GM20431 (cell line): ENCODE results near the gene ADM2.

Experiments
- in situ Hi-C: fragments of 300-500 bp; cut with MseI, MboI; formaldehyde crosslinking; loops from one replicate; pipeline ENCODE4 v1.15.0; 2020; ENCODE audit warnings: low sequenced_read_pairs; ENCODE audit not compliant: unreplicated experiment

ADM2 gene

DNA sequence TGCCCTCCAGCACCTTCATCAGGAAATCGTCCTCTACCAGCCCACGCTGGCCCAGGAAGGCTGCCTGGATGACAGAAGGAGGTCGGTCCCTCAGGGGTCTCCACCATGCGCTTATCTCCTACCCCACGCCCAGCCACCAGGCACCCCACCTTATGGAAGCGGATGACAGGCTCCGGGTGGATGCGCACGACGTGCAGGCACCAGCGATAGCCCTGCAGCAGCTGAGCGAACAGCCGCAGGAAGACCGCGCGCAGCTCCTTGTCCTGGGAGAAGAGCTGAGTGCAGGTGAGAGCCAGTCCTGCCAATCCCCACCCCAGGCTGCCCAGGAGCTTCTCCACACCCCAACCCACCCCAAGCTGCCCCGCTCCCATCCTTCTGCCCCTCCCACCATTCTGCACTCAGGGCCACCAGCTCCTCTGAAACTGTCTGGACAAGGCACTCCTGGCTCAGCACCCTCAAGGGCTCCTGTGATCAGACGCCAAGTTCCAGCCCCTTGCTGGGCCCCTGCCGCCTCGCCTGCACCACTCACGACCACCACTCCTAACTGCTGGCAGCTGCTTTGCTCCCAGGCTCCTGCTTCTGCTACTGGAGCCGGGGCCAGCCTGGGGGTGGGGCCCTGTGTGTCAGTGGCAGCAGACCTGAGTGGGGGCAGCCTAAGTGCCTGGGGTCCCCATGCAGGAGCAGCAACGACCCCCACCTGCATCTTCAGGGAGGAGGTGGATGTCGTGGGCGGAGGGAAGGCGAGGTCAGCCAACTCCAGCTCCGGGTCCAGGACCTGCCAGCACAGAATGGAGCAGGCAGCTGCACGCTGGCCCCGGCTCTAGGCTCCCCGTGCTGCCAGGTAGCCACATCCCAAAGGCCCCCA is 16.0 kb upstream of the ADM2 start:
- in situ Hi-C loops = no loop called here

DNA sequence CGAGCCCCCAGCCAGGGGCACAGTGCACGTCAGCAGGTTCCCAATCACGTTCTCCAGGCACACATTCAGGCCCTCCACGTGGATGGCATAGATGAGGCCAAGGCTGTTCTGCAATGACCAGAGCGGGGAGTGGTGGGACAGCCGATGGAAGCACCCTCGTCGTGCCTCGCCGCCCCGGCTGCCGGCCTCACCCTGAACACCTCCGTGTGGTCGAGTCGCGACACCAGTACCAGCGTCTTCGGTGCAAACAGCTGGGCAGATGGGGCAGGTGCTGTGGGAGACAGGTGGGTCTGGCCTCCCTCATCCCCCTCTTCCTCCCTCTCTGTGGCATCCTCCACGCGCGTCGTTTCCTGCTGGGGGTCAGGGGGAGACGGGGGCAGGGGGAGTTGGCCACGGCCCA is 14.0 kb upstream of the ADM2 start:
- in situ Hi-C loops = no loop called here

DNA sequence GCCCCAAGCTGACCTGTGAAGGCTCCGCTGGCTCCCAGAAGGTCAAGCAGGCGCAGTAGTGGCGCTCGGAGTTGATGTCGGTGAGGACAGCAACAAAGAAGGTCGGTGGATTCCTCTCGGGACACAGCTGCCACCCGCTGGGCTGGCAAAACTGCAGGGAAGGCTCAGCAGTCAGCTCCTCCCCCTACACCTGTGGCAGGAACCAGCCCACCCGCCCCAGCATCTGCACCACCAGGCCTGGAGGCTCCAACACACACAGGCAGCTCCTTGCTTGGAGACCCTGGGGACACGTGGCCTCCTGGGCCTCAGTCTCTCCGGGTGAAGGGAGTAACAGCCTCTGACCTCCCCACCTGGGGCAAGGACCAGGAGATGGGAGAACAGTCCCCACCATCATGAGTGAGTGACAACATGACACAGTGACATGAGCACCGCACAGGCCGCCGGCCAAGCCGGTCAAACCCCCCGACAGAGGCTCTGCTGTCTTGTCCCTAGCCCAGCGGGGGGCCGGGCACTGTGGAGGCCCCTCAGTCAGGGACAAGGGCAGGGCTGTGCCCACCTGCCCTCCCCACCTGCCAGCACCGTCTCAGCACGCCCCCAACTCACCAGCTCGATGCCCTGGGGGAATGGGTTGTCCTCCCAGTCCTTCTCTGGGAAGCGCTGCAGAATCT is 13.4 kb upstream of the ADM2 start:
- in situ Hi-C loops = no loop called here

DNA sequence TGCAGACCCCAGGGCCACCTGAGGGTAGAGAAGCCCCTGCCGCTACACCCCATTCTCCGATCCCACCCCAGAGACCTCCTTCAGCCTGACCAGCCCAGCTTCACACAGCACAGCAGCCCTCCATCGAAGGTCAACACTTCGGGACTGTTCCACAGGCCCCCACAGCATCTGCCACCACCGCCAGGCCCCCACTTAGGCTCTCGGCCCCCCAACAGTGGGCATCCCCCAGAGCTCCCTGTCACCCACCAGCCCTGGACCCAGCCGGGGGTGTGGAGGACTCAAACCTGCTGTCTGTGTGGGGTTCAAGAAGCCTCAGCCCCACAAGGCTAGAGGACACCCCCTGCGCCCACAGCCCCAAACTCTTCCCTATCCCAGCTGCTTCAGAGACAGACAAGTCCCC is 12.7 kb upstream of the ADM2 start:
- in situ Hi-C loops = no loop called here

DNA sequence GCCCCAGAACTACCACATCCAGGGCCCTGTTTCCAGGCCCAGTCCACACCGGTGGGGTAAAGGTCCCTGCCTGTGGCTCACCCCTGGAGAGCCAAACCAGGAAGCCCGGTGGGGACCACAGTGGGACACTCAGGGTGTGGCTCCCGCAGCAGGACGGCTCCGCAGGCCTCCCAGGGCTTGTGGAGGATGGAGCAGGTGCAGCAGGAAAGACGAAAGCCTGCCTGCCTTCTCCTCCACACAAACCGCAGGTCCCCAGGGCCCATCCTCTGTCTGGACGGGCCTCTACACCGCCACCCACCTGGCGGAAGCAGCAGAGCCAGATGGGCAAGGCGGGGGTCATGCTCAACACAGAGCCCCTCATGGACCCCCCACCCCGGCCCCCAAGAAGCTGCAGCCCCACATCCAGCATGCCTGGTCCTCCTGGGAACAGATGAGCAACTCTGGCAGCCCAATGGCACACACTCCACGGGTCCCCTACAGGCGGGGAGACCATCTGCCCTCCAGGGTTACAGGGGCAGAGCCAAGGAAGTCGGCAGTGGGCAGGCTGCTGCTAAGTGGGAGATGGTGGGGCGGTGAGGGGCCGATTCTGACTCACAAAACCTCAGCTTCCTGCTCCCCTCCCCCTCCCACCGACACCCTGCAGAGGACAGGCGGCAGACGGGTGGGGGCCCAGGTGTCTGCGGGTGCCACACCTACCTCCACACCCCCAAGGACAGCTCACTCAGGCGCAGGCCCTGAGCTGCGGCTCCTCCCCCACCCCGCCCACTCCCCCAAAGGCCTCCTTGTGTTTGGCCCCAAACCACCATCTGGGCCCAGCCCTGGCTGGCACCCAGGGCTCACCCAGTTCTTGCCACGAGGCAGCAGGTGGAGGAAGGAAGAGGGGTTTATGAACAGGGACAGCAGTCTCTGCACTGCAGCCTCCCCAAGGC is 11.7 kb upstream of the ADM2 start:
- in situ Hi-C loops = no loop called here

DNA sequence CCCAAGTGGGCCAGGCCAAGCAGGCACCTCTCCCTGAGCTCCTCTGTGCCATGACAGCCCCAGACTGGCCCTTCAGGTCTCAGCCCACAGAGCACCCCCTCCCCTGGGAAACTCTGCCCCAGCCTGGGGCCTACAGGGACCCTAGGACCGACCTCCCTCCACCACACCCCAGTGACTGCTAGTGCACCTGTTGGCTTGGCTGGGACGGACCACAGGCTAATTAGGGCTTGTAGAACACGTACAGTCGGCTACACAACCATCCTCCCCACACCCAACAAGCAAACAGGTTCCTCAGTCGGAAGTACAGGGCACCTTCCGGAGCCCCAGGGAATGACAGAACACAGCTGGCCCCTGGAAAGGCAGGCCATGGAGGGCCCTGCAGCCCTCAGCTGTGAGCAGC is 10.9 kb upstream of the ADM2 start:
- in situ Hi-C loops = no loop called here

DNA sequence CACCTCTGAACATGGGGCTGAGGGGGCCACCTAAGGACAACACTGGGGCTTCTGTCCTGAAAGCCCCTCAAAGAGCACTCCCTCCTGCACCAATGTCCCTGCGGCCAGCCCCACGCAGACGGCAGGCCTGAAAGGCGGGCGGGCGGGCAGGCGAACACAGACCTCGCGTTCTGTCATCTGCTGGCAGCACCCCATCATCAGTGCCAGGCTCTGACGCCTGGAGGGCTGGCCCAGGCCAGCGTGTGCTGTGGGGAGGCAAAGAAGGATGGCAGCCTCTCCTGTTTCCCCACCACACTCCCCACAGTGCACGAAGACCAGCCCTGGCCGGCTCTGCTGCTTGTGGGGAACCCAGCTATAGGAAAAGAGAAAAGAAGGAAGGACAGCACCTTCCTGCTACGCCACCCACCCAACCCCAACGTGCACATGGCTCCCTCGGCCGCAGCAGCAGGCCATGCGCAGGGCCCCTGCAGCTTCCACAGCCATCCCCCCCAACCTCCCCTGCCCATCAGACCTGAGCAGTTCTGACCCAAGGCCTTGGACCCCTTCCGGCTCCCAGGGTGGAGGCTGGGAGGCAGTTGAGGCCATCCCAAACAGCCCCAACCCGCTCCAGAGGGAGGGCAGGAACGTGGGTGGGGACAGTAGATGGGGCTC is 10.0 kb upstream of the ADM2 start:
- in situ Hi-C loops = no loop called here

DNA sequence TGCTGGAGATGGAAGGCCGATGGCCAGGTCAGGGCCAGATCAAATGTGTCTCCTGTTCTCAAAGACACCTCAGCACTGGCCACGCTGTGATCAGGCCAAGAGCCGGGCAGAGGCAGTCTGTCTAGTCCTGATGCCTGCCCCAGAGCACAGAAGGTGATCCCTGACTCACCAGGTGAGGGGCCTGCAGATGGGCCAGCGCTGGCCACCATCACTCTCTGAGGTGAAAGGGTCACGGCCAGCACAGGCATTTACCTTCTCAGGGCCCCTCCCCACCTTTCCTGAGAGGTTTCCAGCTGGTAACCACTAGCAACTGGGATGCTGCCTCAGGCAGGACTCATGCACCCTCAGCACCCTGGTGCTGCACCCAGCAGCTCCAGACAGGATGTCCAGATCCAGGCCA is 9.4 kb upstream of the ADM2 start:
- in situ Hi-C loops = no loop called here

DNA sequence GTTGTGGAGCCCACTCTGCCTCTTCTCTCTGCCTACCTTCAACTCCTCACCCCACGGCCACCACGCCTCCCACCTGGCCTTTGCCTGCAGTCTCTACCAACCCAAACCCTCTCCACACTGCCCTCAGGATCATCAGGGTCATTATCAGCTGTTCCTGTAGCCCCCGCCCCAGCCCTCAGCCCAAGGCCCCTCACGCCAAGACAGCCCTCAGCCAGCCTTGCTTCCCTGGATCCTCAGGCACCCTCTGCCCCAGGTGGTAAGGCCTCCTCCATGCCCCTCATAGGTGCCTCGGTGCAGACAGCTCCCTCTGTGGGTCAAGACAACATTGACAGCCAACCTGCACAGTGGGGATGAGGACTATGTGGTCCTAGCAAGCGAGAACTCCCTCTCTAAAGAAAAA is 8.3 kb upstream of the ADM2 start:
- in situ Hi-C loops = no loop called here

DNA sequence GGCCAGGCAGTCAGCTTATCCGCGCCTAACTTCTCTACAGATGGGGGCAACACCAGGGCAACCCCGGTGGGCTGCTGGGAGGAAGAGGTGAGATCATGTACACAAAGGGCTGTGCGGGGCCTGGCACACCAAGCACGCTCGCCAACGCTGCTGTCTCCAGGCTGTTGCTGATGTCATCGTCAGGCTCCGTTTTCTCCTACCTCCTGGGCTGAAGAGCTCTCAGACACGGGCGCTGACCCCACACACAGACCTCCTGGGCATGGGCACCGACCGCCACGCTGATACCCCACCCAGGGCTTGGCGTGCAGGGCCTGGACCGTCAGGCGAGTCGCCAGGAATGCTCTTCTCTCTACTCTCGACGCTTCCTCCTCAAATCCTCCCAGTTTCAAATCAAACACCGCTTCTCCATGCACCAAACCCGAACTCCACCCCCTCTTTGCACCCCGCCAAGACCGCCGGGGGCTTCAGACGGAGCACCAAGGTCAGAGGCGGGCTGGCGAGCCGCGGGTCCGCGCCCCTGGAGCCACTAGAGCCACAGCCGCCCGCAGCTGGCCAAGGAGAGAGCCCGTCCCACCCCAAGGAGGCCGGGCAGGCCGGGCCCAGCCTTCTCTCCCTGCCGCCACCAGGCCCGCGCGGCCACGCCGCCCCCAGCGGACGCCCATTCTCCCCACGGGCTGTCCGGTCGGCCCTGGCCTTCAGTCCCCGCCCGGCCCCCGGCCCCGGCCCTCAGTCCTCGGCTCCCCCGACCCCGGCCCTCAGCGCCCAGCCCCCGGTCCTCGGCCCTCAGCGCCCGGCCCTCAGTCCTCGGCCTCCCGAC is 7.3 kb upstream of the ADM2 start:
- in situ Hi-C loops = no loop called here

DNA sequence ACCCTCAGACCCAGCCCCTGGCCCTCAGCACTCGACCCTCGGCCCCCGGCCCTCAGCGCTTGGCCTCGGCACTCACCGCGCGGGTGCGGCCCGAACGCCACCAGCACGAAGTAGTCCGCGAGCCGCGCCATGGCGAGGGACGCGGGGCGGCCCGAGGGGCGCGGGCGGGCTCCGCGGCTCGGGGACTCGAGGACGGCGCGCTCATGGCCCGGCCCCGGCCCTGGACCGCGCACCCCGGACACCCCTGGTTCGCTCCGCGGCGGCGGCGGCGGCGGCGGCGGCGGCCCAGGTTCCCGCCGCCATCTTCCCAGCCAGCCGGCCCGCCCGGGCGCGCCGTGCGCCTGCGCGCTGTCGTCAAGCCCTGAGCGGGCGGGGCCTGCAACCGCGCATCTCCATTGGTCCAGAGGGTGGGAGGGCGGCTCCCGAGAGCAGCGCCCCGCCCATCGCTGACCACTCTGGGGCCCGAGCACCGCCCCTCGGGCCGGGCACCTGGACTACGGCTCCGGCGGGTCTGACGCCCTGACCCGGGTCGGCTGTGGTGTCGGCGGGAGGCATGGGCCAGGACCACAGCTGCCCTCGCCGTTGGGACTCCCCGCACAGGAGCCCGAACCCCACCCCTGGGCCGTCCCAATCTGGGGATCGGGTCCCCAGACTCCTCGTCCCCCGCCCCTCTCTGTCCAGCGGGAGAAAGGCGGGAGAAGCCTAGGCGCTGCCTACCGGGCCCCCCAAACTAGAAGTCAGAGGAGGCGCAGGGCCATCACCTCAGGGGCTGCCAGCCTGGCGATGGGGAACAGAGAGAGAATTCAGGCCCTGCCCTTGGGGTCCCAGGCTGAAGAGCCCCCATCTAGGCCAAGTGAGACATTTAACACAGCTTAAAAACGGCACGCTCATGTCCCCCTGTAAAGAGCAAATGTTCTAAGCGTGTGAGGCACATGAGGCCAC is 6.4 kb upstream of the ADM2 start, which contains the start of gene SBF1:
SBF1 (minus strand) TSS at position 326 of the 942 bp plus-strand sequence; CDS start at position 131, 195 bp downstream.
- in situ Hi-C loops = no loop called here

DNA sequence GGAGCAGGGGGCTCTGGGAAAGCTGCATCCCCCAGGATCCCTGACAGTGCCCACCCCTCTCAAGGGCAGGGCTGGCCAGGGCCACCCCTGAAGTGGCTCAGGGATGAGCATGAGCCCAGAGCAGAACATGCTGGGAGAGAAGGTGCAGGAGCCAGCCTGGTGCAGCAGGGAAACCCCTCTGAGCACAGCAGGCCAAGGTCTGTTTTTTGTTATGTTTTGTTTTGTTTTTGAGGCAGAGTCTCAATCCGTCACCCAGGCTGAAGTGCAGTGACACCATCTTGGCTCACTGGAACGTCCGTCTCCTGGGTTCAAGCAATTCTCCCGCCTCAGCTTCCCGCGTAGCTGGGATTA is 5.7 kb upstream of the ADM2 start:
- in situ Hi-C loops = no loop called here

DNA sequence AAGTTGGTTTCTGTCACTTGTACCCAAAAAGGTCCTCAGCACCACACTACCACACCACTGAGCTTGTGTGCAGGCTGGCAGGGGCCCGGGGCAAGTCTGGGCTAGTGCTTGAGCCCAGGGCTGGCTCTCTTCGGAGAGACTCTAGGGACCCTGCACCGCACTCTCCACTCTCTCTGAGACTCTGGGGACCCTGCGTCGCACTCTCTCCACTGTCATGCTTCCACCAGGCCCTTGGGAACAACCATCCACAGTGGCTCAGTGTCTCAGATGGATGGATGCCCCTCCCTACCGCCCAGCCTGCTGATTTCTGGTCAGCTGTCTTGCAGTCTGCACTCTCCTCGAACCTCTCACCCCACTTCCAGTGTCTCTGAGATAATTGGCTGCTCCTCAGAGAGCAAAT is 4.5 kb upstream of the ADM2 start:
- in situ Hi-C loops = no loop called here

DNA sequence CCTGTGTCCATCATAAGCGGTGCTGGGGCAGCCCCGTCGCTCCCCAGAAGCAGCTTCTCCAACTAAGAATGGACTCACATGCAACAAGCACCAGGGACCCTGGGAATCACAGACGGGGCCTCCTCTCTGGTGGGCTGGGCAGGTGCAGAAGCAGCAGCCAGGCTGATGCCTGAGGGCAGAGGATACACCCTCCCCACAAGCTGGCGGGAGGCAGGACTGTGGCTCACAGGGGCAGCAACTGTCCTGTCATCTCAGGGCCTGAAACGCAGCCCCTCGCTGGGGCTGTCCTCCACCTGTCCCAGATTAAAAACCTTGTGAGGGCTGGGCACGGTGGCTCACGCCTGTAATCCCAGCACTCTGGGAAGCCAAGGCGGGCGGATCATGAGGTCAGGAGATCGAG is 3.4 kb upstream of the ADM2 start:
- in situ Hi-C loops = no loop called here

DNA sequence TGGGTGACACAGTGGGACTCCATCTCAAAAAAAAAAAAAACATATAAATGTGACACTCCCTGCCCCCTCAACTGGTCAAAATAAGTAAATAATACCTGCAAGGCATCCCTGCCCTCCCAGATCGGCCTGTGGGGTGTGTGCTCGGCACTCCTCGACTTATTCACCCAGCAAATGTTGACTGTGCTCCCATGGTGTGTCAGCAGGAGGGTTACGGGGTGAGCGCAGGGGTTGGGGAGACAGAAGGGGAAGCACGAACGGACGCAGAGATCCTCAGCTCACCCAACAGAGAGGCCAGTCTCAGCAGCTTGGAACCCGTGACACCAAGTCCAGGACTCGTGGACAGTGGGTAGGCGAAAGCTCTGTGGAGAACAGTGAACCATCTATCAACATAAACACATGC is 1.6 kb upstream of the ADM2 start:
- in situ Hi-C loops = no loop called here

DNA sequence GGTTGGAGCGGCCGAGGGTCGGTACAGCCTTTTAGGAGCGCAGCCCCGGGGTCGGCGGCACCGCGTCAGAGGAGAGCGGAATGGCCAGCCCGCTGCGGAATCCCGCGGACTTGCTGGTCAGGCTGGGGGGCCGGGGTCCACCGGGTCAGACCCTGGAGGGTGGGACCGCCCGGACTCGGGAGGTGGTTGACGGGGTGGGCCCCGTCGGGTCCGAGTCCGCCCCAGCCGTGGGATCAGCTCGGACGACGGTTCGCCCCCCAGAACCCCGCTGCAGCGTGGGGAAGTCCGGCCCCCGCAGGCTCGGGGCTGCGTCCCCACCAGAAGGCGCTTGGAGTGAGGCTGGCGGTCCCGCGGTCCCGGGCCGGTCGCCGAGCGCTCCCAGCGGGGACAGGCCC is 301 bp upstream of the ADM2 start:
- in situ Hi-C loops = no loop called here

DNA sequence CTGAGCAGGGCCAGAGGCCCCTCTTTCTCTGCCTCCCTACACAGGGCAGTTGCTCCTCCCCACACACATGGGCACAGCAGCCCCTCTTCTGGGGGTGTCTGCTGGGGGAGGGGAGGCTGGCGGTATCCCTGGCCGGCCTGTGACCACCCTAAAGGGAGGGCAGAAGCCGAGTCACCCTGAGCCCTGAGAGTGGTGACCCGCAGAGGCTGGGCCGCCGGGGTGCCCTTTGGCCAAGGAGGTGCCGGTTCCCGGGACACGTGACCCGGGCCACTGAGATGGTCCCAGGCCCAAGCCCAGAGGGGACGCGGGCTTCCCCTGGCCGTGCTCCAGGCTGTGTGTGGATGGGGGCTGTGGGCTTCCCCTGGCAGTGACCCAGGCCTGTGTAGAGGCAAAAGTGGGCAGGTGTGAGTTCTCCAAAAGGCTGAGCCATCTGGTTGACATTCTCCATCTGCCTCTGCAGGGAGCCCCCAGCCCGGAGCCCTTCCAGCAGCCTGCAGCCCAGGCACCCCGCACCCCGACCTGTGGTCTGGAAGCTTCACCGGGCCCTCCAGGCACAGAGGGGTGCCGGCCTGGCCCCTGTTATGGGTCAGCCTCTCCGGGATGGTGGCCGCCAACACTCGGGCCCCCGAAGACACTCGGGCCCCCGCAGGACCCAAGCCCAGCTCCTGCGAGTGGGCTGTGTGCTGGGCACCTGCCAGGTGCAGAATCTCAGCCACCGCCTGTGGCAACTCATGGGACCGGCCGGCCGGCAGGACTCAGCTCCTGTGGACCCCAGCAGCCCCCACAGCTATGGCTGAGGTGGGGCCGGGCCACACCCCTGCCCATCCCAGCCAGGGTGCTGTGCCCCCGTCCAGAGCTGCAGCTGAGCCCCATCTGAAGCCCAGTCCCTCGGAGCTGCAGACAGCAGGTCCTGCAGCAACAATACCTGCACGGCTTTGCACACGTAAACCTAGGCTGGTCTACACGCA is 1.0 kb downstream of the ADM2 start:
- in situ Hi-C loops = no loop called here
